SU-DHL-6 (cell line): Measurements from ENCODE around the gene TMEM63B.
"Not testable (repeated sequence)": the region's sequence is repeated elsewhere in the genome, so short reads cannot be mapped to it uniquely, and the experiment has no call there.

ENCODE experiments used
- H2AFZ ChIP-seq: fragments of 200-600 bp; sonication (generic); 2 replicates; pipeline ENCODE4 v1.6.1; 2014; ENCODE audit warnings: low read depth, mild to moderate bottlenecking, moderate library complexity, mixed read lengths, antibody characterized with exemption, low read length; ENCODE audit not compliant: severe bottlenecking
- H3F3A ChIP-seq: fragments of 200-600 bp; shearing (Covaris generic); 2 replicates; pipeline ENCODE4 v1.6.0; 2016; ENCODE audit warnings: antibody characterized with exemption, mild to moderate bottlenecking; ENCODE audit not compliant: insufficient read depth
- H3K27ac ChIP-seq: fragments of 200-600 bp; sonication (generic); 2 replicates; pipeline ENCODE4 v1.5.1; 2016; ENCODE audit warnings: low read depth, mild to moderate bottlenecking, low read length, moderate library complexity, mixed read lengths
- H3K27me3 ChIP-seq: fragments of 200-600 bp; sonication (generic), shearing (Covaris generic); 2 replicates; pipeline ENCODE4 v1.6.0; 2014; ENCODE audit warnings: mild to moderate bottlenecking, low read length
- H3K36me3 ChIP-seq: fragments of 200-600 bp; sonication (generic); 2 replicates; pipeline ENCODE4 v1.6.1; 2014; ENCODE audit warnings: mild to moderate bottlenecking, low read length, mixed read lengths
- H3K4me2 ChIP-seq: fragments of 300-600, 200-600 bp; shearing (Covaris generic), sonication (generic); 2 replicates; pipeline ENCODE4 v1.6.0; 2014; ENCODE audit warnings: low read length, low read depth, mild to moderate bottlenecking; ENCODE audit not compliant: poor library complexity, severe bottlenecking
- H3K4me3 ChIP-seq: fragments of 200-600 bp; sonication (generic); 2 replicates; pipeline ENCODE4 v1.5.1; 2014; ENCODE audit warnings: antibody characterized with exemption, low read length, mild to moderate bottlenecking, mixed read lengths; ENCODE audit not compliant: insufficient read depth, poor library complexity, severe bottlenecking
- H3K79me2 ChIP-seq: fragments of 200-600 bp; sonication (generic); 2 replicates; pipeline ENCODE4 v1.6.1; 2014; ENCODE audit warnings: mild to moderate bottlenecking, low read length, moderate library complexity; ENCODE audit not compliant: insufficient read depth
- H3K9ac ChIP-seq: fragments of 200-600 bp; sonication (generic); 2 replicates; pipeline ENCODE4 v1.7.0; 2014; ENCODE audit warnings: mild to moderate bottlenecking, low read length
- H3K9me2 ChIP-seq: fragments of 200-600 bp; sonication (generic); replicated peaks from 2 replicates; pipeline ENCODE4 v1.6.1; 2014; ENCODE audit warnings: low read length; ENCODE audit not compliant: insufficient read depth
- H3K9me3 ChIP-seq: fragments of 200-600 bp; sonication (generic); 2 replicates; pipeline ENCODE4 v1.6.1; 2014; ENCODE audit warnings: low read length, mixed read lengths; ENCODE audit not compliant: insufficient read depth
- H4K20me1 ChIP-seq: fragments of 200-600 bp; sonication (generic); 2 replicates; pipeline ENCODE4 v1.6.1; 2014; ENCODE audit warnings: low read depth, mild to moderate bottlenecking, antibody characterized with exemption, low read length, moderate library complexity, mixed read lengths
- CTCF ChIP-seq: fragments of 200-600 bp; sonication (generic); IDR thresholded peaks from one replicate; pipeline ENCODE4 v1.5.1; 2017; ENCODE audit warnings: antibody characterized with exemption, mild to moderate bottlenecking, low read length, moderate library complexity; ENCODE audit not compliant: insufficient read depth, poor library complexity, severe bottlenecking
- EZH2phosphoT487 ChIP-seq: fragments of 200-600 bp; sonication (generic), shearing (Covaris generic); conservative IDR thresholded peaks from 2 replicates; pipeline ENCODE4 v1.6.1; 2018; ENCODE audit warnings: mild to moderate bottlenecking, antibody characterized with exemption, low read length, moderate library complexity, mixed read lengths

TMEM63B gene

GRCh38 chr6:44094403-44095242 is 32.7 kb upstream of the TMEM63B start:
- Histone ChIP-seq H3K27ac (no peak overlapping the region), H4K20me1 (no peaks in the 10 kb centered on the region), H3K9me3 (no peaks in the 10 kb centered on the region), H3K4me2 (no peak overlapping the region), H3K79me2 (no peaks in the 10 kb centered on the region), H3K4me3 (no peak overlapping the region), H3K9ac (no peak overlapping the region), H3K36me3 (no peaks in the 10 kb centered on the region; the same call in 1 of the 2 replicates), H2AFZ (no peak overlapping the region), H3K9me2 (no peaks in the 10 kb centered on the region), H3K27me3 (no peaks in the 10 kb centered on the region), H3F3A (peaks cover 13% of the 10 kb centered on the region)
- TF ChIP-seq EZH2phosphoT487 = no peak
- TF ChIP-seq CTCF = no peak

- H3K79me2 ChIP-seq, H3K4me2 ChIP-seq, H2AFZ ChIP-seq, H4K20me1 ChIP-seq, H3K27ac ChIP-seq, H3K36me3 ChIP-seq, H3K9me3 ChIP-seq, H3K9ac ChIP-seq, H3K27me3 ChIP-seq, H3K9me2 ChIP-seq, H3K4me3 ChIP-seq: not testable (repeated sequence)
- peaks cover 13% of the 10 kb centered on the region for H3F3A ChIP-seq
Observed at GRCh38 chr6:44095243-44095623, 32.1 kb upstream of the TMEM63B start.

GRCh38 chr6:44096612-44097011 is 30.7 kb upstream of the TMEM63B start:
- H3K27me3 ChIP-seq = no peaks in the 10 kb centered on the region
- no peaks in the 10 kb centered on the region for H3K9me3 ChIP-seq
- H4K20me1 ChIP-seq = no peaks in the 10 kb centered on the region
- H3F3A ChIP-seq = peaks cover 13% of the 10 kb centered on the region
- no peaks in the 10 kb centered on the region; the same call in 1 of the 2 replicates for H3K36me3 ChIP-seq
- TF ChIP-seq EZH2phosphoT487 (no peak), CTCF (peak; percentile 94)
- H3K27ac ChIP-seq = no peak overlapping the region
- H3K4me2 ChIP-seq = no peak overlapping the region
- H2AFZ ChIP-seq = no peak overlapping the region
- H3K4me3 ChIP-seq = no peak overlapping the region
- H3K9me2 ChIP-seq = no peaks in the 10 kb centered on the region
- no peak overlapping the region for H3K9ac ChIP-seq
- no peaks in the 10 kb centered on the region for H3K79me2 ChIP-seq

GRCh38 chr6:44097782-44098317 is 29.5 kb upstream of the TMEM63B start:
- Histone ChIP-seq H2AFZ (no peak overlapping the region), H3K4me2 (no peak overlapping the region), H3K9ac (no peak overlapping the region), H3K79me2 (no peaks in the 10 kb centered on the region), H3K4me3 (no peak overlapping the region), H3K9me3 (no peaks in the 10 kb centered on the region), H3K27me3 (no peaks in the 10 kb centered on the region), H3K27ac (no peak overlapping the region), H3K9me2 (no peaks in the 10 kb centered on the region), H4K20me1 (no peaks in the 10 kb centered on the region), H3F3A (peaks cover 13% of the 10 kb centered on the region), H3K36me3 (no peaks in the 10 kb centered on the region; the same call in 1 of the 2 replicates)
- TF ChIP-seq EZH2phosphoT487 (no peak), CTCF (no peak)
